ENCODE results near the gene USP9Y.

GRCh38 chrY:12808046-12808445, 107.0 kb downstream of the USP9Y start:
- TF ChIP-seq CTCF (IDR thresholded peaks at IDR 0.05) (no peak), POLR2A (IDR thresholded peaks at IDR 0.05) (no peak)

Data from esophagus squamous epithelium (tissue), 4 donors.